GM12874 (cell line): ENCODE results near the gene EGLN2.

Experiments used
- CTCF ChIP-seq: IDR thresholded peaks from 2 replicates; pipeline ENCODE4 v1.5.1; 2011; ENCODE audit warnings: low read depth, mild to moderate bottlenecking, control low read depth, low read length, moderate library complexity; ENCODE audit not compliant: insufficient read depth

EGLN2 gene

GRCh38 chr19:40802300-40803169, 3.5 kb downstream of the EGLN2 start:
- no peak for TF ChIP-seq CTCF

GRCh38 chr19:40803170-40803856, 4.3 kb downstream of the EGLN2 start:
- no peak for TF ChIP-seq CTCF

- TF ChIP-seq CTCF = no peak
Measured at GRCh38 chr19:40803857-40804782, 5.1 kb downstream of the EGLN2 start.

GRCh38 chr19:40804783-40805242, 5.8 kb downstream of the EGLN2 start:
- no peak for TF ChIP-seq CTCF

- no peak for TF ChIP-seq CTCF
Measured at GRCh38 chr19:40805258-40805868, 6.4 kb downstream of the EGLN2 start.

- TF ChIP-seq CTCF = peak; percentile 87
Measured at GRCh38 chr19:40806423-40807146, 7.6 kb downstream of the EGLN2 start.
